Pulmonary artery endothelial cell (primary cell): ENCODE data around the gene IQCE. TPM values are rescaled to one million over a fixed set of nuclear protein-coding genes. Genes with fewer than 3 reads are reported as not detected.
"Not testable (repeated sequence)": the region's sequence is repeated elsewhere in the genome, so short reads cannot be mapped to it uniquely, and the experiment has no call there.

Experiments used
- DNase-seq: peaks from one replicate; pipeline ENCODE4 v3.0.0-alpha.2; 2011; ENCODE audit warnings: low read depth, low spot score
- total RNA-seq: library from RNA; depleted of rRNA; stranded (reverse); fragments of >200 nt; gene quantifications from 2 replicates; pipeline ENCODE4 v1.2.3, GENCODE V29; 2014

Gene IQCE
- total RNA-seq, 1 donor from 2014 or later, result 7.1 TPM

GRCh38 chr7:2575733-2576340 lies 17.1 kb downstream of the IQCE start:
- no peak for DNase-seq

DNA sequence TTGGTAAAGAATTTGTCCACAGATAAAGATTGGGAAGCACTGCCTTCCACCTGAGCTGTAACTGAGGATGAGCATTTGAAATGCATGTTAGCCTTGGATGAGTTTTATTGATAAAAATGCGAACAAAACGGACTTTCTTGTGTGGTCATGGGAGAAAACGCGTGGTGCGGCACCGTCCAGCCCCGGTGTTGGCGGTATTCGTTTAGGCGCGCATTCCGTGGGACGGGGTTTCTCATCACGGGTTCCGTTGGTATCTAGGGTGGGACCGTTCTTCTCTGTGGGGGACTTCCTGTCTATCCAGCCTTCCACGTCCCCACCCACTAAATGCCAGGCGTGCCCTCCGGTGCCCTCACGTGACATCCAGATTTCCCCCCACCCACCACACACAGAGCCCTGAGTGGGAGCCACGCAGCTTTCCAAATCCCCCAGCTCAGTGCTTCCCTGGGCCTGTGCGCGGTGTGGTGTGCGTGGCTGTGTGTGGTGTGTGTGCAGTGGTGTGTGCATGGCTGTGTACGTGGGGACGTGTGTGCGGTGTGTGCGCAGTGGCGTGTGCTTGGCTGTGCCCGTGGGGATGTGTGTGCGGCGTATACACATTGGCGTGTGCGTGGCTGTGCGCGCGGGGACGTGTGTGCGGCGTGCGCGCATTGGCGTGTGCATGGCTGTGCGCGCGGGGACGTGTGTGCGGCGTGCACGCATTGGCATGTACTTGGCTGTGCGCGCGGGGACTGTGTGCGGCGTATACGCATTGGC lies 18.1 kb downstream of the IQCE start:
- DNase-seq, result no peak

DNA sequence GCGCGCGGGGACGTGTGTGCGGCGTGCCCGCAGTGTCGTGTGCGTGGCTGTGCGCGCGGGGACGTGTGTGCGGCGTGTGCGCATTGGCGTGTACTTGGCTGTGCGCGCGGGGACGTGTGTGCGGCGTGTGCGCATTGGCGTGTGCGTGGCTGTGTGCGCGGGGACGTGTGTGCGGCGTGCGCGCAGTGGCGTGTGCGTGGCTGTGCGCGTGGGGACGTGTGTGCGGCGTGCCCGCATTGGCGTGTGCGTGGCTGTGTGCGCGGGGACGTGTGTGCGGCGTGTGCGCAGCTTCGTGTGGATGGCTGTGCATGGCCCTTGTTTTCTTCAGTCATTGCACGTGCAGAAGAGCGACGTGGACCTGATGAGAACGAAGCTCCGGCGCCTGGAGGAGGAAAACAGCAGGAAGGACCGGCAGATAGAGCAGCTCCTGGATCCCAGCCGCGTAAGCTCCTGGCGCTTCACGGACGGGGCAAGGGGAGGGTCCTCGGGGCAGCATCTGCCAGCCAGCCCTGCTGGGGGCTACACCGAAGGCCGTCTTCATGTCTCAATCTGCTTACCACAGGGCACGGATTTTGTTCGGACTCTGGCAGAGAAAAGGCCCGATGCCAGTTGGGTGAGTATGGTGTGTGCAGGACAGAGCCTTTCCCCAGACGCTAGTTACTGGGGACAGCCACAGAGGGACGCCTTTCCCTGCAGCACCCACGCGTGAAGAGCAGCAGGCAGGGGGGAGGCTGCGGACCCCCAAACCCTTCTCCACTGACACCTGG lies 19.3 kb downstream of the IQCE start:
- DNase-seq, result no peak

- DNase-seq, result no peak
Measured at GRCh38 chr7:2580636-2581035, 21.9 kb downstream of the IQCE start.

GRCh38 chr7:2582006-2582735 lies 23.4 kb downstream of the IQCE start:
- DNase-seq, result no peak

DNA sequence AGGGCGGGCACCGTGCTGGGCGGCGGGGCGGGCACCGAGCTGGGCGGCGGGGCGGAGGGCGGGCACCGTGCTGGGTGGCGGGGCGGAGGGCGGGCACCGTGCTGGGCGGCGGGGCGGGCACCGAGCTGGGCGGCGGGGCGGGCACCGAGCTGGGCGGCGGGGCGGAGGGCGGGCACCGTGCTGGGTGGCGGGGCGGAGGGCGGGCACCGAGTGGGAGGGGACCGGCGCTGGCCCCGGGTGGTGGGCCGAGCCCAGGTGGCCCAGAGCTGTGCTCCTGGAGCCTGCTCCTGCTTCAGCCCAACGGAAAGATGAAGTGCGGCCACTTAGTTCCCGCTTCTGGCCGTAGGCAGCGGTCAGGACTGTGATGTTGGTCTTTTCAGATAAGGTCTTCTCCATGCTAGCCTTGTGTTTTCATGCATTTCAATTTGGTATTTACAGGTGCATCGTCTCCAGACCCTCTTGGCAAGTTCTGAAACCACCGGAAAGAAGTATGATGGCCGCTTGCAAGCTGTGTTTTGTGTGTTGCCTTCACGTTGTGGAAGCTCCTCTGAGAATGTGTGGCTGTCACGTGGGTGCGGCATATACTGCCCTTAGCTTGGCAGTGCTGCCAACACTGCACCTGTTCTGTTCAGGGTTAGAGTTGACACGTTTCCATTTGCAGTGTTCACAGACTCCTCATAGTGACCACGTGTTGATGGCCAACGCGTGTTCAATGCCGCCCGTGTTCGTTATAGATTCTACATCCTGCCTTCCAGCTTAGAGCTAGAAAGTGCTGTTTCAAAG lies 25.2 kb downstream of the IQCE start:
- no peak for DNase-seq

DNA sequence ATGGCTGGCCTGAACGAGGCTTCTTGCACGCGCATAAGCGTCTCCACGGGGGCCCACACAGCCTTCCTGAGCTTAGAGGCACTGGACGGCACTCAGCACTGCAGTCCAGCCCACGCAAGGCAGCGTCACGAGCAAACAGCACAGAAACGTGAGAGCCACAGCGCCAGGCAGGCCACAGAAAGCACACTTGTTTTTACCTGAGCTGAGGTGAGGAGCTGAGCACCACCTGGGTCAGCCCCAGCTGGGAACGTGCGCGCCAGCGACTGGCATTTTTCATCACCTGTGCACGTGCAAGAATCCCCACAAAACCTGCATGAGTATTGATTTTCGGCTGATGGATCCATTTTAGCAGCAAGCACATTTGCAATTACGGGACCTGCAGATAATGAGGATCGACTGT lies 26.7 kb downstream of the IQCE start:
- DNase-seq, result no peak

- no peak for DNase-seq
Measured at GRCh38 chr7:2586326-2587020, 27.7 kb downstream of the IQCE start.

GRCh38 chr7:2587134-2587533 lies 28.4 kb downstream of the IQCE start:
- no peak for DNase-seq

DNA sequence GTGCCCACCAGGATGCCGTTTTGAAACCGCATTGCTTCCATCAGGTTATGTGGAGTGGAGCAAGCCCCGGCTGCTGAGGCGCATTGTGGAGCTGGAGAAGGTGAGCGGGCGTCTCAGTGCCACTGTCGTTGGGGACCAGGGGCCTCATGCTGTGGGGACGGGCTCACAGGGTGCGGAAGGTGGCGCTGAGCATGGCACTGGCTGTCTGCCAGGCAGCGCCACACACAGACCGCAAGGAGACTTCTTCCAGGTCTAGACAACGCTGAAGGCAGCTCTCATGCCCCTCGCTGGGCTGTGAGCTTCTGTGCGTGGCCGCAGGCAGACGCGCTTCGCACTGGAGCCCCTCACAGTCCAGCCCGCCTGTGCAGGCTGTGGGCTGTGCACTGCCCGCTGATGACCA lies 29.0 kb downstream of the IQCE start:
- DNase-seq, result no peak

- no peak for DNase-seq
Measured at GRCh38 chr7:2589341-2589740, 30.6 kb downstream of the IQCE start.

- not testable (repeated sequence) for DNase-seq
Measured at GRCh38 chr7:2589941-2590340, 31.2 kb downstream of the IQCE start.

GRCh38 chr7:2592375-2592865 lies 33.6 kb downstream of the IQCE start:
- no peak for DNase-seq

DNA sequence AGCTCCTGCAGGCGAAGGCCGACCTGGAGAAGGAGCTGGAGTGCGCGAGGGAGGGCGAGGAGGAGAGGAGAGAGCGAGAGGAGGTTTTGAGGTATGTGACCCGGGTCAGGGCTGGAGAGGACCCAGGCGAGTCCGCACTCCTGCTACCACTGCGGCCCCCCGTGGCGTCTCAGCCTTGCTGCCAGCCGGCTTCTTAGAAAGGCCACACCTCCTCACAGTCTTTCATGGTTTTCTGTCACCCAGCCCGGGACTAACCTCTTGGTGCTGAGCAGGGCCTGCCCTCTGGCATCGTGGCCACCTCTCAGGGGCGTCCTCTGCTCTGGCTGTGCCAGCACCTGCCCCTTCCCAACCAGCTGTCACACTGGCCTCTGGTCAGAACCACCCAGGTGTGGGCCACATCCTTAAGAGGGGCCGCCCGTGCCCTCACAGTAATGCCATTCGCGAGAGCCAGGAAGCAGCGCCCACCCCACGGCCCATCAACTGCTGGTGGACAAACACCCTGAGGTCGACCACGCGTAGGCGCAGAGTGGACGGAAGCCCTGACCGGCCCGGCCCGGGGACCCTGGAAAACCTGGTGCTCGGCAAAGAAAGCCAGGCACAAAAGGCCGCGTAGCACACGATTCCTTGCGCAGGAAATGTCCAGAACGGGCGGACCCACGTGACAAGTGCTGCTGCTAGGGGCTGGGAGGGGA lies 34.4 kb downstream of the IQCE start:
- no peak for DNase-seq

DNA sequence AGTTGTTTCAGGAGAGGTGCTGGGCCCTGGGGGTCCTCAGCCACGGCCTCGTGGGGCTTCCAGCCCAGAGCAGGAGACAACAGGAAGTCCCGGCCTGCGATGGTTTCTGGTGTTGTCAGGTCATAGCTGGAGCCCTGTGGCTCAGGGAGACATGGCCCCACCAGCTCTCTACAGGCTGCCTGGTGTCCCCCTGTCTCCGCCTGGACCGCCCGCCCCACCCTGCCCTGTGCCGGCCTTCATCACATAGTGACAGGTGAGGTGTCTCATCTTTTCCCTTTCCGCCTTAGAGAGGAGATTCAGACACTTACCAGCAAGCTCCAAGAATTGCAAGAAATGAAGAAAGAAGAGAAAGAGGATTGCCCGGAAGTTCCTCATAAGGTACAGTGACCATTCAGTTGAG lies 35.8 kb downstream of the IQCE start:
- DNase-seq, result no peak

GRCh38 chr7:2595258-2595860 lies 36.6 kb downstream of the IQCE start:
- DNase-seq, result no peak

DNA sequence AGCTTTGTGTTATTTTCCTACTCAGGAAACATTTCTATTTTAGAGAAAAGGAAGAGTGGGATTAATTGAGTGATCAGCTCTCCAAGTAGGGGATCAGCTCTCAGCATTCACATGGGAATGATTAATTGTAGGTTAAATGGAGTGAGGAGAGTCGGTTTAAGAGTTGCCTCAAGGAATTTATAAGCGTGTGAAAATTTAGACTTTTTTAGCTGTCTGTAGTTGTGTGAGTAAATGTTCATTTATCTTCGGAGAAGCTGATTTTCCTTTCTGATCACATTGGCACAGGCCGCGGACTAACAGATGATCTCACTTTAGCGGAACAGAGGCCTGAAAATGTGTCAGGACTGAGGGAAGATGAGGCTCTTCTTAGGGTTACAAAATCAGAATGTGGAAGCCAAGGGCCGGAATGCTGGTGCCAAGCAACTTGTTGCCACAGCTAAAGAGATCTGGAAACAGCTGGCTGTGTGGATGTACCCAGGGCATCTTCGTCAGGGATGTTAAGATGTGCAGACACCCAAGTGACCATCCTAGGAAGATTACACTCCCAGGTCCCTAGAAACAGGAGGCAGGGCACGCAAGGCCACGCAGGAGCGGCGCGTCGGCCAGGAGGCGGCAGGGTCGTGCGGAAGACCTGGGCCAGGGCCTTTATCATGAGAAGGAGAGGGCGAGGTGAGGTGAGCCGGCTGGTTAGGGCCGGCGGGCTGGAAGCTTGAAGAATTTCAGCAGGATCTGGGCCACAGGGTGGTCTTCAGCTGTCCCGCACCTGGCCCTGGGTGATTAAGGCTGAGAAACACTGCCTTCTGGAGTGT lies 37.9 kb downstream of the IQCE start:
- DNase-seq, result no peak

DNA sequence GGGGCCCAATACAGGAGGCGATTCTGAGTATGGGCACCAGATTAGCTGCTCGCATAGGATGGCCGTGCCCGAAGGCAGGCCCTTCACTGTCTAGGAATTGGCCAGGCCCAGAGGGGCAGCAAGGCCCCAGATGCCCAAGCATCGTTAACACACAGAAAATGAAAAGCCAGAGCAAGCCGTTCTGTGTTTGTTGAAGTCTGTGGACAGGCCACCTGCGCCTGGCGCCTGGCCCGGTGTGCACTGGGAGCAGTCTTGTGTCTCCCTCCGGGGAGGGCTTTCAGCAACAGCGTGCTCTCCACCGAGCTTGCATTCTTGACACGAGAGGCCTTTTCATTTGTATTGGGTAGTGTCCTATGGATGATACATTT lies 38.5 kb downstream of the IQCE start:
- DNase-seq, result no peak
